Measurements from ENCODE around the gene KRTAP27-1. TPM values are rescaled to one million over a fixed set of nuclear protein-coding genes. Genes with fewer than 3 reads are reported as not detected.

The KRTAP27-1 gene
- total RNA-seq, 1 experiment from 2014 or later: not detected

GRCh38 chr21:30329203-30329875, 8.2 kb downstream of the KRTAP27-1 start:
- no peak overlapping the region for H3K27ac ChIP-seq (ENCODE audit: low read depth, low read length, poor library complexity, severe bottlenecking)
- no peaks in the 10 kb centered on the region for H3K36me3 ChIP-seq (ENCODE audit: insufficient read depth, low read length, poor library complexity, severe bottlenecking)
- H3K9me3 ChIP-seq (ENCODE audit: low read depth, low read length, poor library complexity, severe bottlenecking): no peaks in the 10 kb centered on the region
- intact Hi-C loops (cut with micrococcal nuclease; ENCODE audit: unreplicated experiment): no loop called here
- H3K27me3 ChIP-seq (replicated peaks; ENCODE audit: insufficient read depth, low read depth, low read length, poor library complexity): peaks cover 3% of the 10 kb centered on the region
- TF ChIP-seq, protein P1, sequence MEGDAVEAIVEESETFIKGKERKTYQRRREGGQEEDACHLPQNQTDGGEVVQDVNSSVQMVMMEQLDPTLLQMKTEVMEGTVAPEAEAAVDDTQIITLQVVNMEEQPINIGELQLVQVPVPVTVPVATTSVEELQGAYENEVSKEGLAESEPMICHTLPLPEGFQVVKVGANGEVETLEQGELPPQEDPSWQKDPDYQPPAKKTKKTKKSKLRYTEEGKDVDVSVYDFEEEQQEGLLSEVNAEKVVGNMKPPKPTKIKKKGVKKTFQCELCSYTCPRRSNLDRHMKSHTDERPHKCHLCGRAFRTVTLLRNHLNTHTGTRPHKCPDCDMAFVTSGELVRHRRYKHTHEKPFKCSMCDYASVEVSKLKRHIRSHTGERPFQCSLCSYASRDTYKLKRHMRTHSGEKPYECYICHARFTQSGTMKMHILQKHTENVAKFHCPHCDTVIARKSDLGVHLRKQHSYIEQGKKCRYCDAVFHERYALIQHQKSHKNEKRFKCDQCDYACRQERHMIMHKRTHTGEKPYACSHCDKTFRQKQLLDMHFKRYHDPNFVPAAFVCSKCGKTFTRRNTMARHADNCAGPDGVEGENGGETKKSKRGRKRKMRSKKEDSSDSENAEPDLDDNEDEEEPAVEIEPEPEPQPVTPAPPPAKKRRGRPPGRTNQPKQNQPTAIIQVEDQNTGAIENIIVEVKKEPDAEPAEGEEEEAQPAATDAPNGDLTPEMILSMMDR (conservative IDR thresholded peaks at IDR 0.05; ENCODE audit: low read depth, low read length): no peak
- no peak for TF ChIP-seq EZH2 (IDR thresholded peaks at IDR 0.05; ENCODE audit: borderline replicate concordance, low read depth, low read length, poor library complexity, severe bottlenecking)
- ChIA-PET POLR2A (ENCODE audit: low non-redundant PET) (no interaction called here), CTCF (no interaction called here)
- no peak for DNase-seq (ENCODE audit: low spot score)
- H3K4me3 ChIP-seq (ENCODE audit: low read depth, low read length, poor library complexity, severe bottlenecking): no peak overlapping the region
- no peaks in the 10 kb centered on the region for H3K4me1 ChIP-seq (ENCODE audit: insufficient read depth, low read length, poor library complexity, severe bottlenecking)
- no TSS peak for BruUV-seq (replicated peaks)

- Histone ChIP-seq H3K4me3 (ENCODE audit: low read depth, low read length, poor library complexity, severe bottlenecking) (no peak overlapping the region), H3K9me3 (ENCODE audit: low read depth, low read length, poor library complexity, severe bottlenecking) (no peaks in the 10 kb centered on the region), H3K27ac (ENCODE audit: low read depth, low read length, poor library complexity, severe bottlenecking) (no peak overlapping the region), H3K4me1 (ENCODE audit: insufficient read depth, low read length, poor library complexity, severe bottlenecking) (no peaks in the 10 kb centered on the region), H3K27me3 (replicated peaks; ENCODE audit: insufficient read depth, low read depth, low read length, poor library complexity) (no peaks in the 10 kb centered on the region), H3K36me3 (ENCODE audit: insufficient read depth, low read length, poor library complexity, severe bottlenecking) (no peaks in the 10 kb centered on the region)
- TF ChIP-seq, protein P1 (conservative IDR thresholded peaks at IDR 0.05; ENCODE audit: low read depth, low read length): no peak
- TF ChIP-seq EZH2 (IDR thresholded peaks at IDR 0.05; ENCODE audit: borderline replicate concordance, low read depth, low read length, poor library complexity, severe bottlenecking): no peak
- intact Hi-C loops (cut with micrococcal nuclease; ENCODE audit: unreplicated experiment): no loop called here
- ChIA-PET POLR2A (ENCODE audit: low non-redundant PET) (no interaction called here), CTCF (no interaction called here)
- no TSS peak for BruUV-seq (replicated peaks)
- DNase-seq (ENCODE audit: low spot score): no peak
These were observed 11.1 kb downstream of the KRTAP27-1 start for GRCh38 chr21:30326390-30326789.

GRCh38 chr21:30320215-30320614, 17.3 kb downstream of the KRTAP27-1 start, which contains the start of gene KRTAP26-1:
TSS of gene KRTAP26-1 (minus strand) at chr21:30320315. CDS start at chr21:30320035, 280 bp downstream.
- H3K27me3 ChIP-seq (replicated peaks; ENCODE audit: insufficient read depth, low read depth, low read length, poor library complexity): no peaks in the 10 kb centered on the region
- H3K9me3 ChIP-seq (ENCODE audit: low read depth, low read length, poor library complexity, severe bottlenecking): no peaks in the 10 kb centered on the region
- ChIA-PET POLR2A (ENCODE audit: low non-redundant PET) (no interaction called here), CTCF (no interaction called here)
- H3K4me1 ChIP-seq (ENCODE audit: insufficient read depth, low read length, poor library complexity, severe bottlenecking): no peaks in the 10 kb centered on the region
- no peak within 1 kb of the TSS for H3K4me3 ChIP-seq (ENCODE audit: low read depth, low read length, poor library complexity, severe bottlenecking)
- TF ChIP-seq, protein P1 (conservative IDR thresholded peaks at IDR 0.05; ENCODE audit: low read depth, low read length): no peak
- TF ChIP-seq EZH2 (IDR thresholded peaks at IDR 0.05; ENCODE audit: borderline replicate concordance, low read depth, low read length, poor library complexity, severe bottlenecking): no peak
- no peaks in the 10 kb centered on the region for H3K36me3 ChIP-seq (ENCODE audit: insufficient read depth, low read length, poor library complexity, severe bottlenecking)
- no TSS peak for BruUV-seq (replicated peaks)
- intact Hi-C loops (cut with micrococcal nuclease; ENCODE audit: unreplicated experiment): no loop called here
- H3K27ac ChIP-seq (ENCODE audit: low read depth, low read length, poor library complexity, severe bottlenecking): no peak within 1 kb of the TSS
- DNase-seq (ENCODE audit: low spot score): no peak
